ENCODE data around the gene PAXX.
A peak's percentile ranks its signal among the peaks of the same experiment; 100 is the strongest.
"Not testable (repeated sequence)": the region's sequence is repeated elsewhere in the genome, so short reads cannot be mapped to it uniquely, and the experiment has no call there.

PAXX gene

GRCh38 chr9:137019891-137020683 is 27.9 kb downstream of the PAXX start:
- no peak for DNase-seq

GRCh38 chr9:137020771-137021567 is 28.7 kb downstream of the PAXX start:
- DNase-seq: no peak

GRCh38 chr9:137021568-137021978 is 29.4 kb downstream of the PAXX start:
- no peak for DNase-seq

GRCh38 chr9:137021979-137022661 is 29.9 kb downstream of the PAXX start:
- DNase-seq: peak; percentile 74

- no peak for DNase-seq
These were observed 30.4 kb downstream of the PAXX start for GRCh38 chr9:137022662-137023008.

- no peak for DNase-seq
These were observed 30.9 kb downstream of the PAXX start for GRCh38 chr9:137023157-137023556.

GRCh38 chr9:137023583-137023991 is 31.4 kb downstream of the PAXX start:
- no peak for DNase-seq

GRCh38 chr9:137025517-137025966 is 33.3 kb downstream of the PAXX start:
- DNase-seq: no peak

- DNase-seq: no peak
These were observed 34.2 kb downstream of the PAXX start for GRCh38 chr9:137026384-137026783.

- DNase-seq: no peak
These were observed 34.6 kb downstream of the PAXX start for GRCh38 chr9:137026828-137027227.

GRCh38 chr9:137027369-137028262 is 35.4 kb downstream of the PAXX start, which contains the start of gene ABCA2:
ABCA2 (minus strand) TSS chr9:137028237; CDS start chr9:137028140, 97 bp downstream.
- no peak for DNase-seq

GRCh38 chr9:137028263-137029057 is 36.2 kb downstream of the PAXX start:
- peak; percentile 68 for DNase-seq

- DNase-seq: peak; percentile 75
These were observed 37.1 kb downstream of the PAXX start for GRCh38 chr9:137029058-137029936.

- DNase-seq: no peak
These were observed 37.8 kb downstream of the PAXX start for GRCh38 chr9:137030006-137030405.

- peak; percentile 33 for DNase-seq
These were observed 38.6 kb downstream of the PAXX start for GRCh38 chr9:137030538-137031527.

GRCh38 chr9:137031904-137032640 is 39.9 kb downstream of the PAXX start, which contains the start of gene FUT7:
FUT7 (minus strand) TSS chr9:137032088; CDS start chr9:137031991, 97 bp downstream.
- no peak for DNase-seq

GRCh38 chr9:137032858-137033257 is 40.6 kb downstream of the PAXX start:
- DNase-seq: no peak

- not testable (repeated sequence) for DNase-seq
These were observed 41.3 kb downstream of the PAXX start for GRCh38 chr9:137033481-137033880.

All from stimulated activated CD4-positive, alpha-beta T cell treated with anti-CD3 and anti-CD28 coated beads, Interleukin-4, amount 100 ng/mL, for 1 hour (primary cell).